HG03378 (cell line): ENCODE measurements around the gene CC2D1B.

Experiments
- ATAC-seq: cut with Tn5 transposase; IDR thresholded peaks from one replicate; pipeline ENCODE4 v1.9.1; 2021; ENCODE audit warnings: mild to moderate bottlenecking, moderate library complexity; ENCODE audit not compliant: unreplicated experiment

CC2D1B gene

DNA sequence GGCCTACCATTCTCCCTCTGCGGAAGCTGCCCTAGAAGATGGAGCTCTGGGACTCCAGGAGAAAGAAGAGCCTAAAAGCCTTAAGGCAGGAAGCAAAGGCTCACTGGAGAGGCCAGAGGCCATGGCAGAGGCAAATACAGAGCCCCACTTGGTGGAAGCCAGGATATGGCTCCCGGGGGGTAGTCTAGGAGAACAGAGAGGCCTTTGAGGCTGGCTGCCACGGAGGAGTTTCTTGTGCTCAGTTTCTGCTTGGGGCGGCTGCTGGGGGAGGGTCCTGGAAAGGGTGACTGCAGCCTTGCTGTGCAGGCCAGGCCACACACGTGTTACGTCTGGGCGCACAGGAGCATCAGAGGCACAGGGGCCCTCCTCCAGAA is 5.4 kb downstream of the CC2D1B start:
- ATAC-seq = no peak

GRCh38 chr1:52359676-52360594 is 6.1 kb downstream of the CC2D1B start:
- no peak for ATAC-seq

DNA sequence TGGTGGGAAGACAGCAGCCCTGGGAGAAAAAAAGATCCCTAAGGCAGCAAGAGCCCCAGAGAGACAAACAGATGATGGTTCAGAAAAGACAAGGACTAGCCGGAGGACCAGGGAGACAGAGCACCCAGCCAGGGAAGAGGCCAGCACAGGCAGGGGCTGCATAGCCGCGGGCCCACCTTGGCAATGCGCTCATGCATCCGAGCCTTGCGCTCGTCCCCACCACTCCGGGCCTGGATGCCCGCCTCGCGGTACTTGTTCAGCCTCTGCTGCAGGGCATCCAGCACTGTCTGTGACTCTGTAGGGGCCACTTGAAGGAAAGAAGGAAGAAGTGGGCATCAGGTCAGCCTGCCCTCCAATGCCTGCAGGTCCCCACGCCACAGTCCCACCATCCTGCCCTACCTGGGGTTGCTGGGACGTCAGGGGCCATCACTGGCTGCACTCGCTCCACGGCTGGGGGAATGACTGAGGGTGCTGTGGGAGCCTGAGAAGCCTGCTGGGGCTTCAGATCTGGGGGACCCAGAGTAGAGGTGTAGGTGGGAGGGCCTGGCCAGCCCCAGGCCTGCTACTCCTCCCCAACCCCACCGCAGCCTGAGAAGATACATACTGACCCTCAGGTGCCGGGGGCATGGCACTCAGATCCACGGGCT is 7.0 kb downstream of the CC2D1B start:
- ATAC-seq = no peak

- ATAC-seq = no peak
Measured at GRCh38 chr1:52357397-52357796, 8.6 kb downstream of the CC2D1B start.

DNA sequence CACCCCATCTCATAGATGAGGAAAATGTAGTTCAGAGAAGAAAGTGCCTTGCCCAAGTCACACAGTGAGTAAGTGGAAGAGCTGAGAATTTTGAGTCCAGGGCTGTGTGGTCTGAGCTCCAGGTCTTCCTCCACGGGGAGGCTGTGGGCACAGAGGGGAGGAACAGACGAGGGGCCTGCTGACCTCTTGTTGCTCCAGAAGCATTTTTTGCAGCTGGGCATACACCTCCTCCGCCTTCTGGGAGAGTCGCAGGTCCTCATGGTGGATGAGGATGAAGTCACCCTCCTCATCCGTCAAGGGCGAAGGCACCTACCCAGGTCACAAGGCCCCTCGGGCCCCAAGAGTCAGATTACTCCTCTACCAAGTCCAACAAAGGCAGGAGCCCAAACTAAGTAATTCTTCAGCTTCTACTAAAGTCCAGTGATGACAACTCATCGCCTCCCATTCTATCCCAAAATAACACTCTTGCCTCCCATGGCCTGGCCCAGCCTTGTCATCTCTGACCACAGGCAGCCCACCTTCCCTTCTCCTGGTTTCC is 9.1 kb downstream of the CC2D1B start:
- no peak for ATAC-seq

GRCh38 chr1:52355847-52356505 is 10.0 kb downstream of the CC2D1B start:
- ATAC-seq = no peak

- ATAC-seq = no peak
Measured at GRCh38 chr1:52355436-52355835, 10.6 kb downstream of the CC2D1B start.

DNA sequence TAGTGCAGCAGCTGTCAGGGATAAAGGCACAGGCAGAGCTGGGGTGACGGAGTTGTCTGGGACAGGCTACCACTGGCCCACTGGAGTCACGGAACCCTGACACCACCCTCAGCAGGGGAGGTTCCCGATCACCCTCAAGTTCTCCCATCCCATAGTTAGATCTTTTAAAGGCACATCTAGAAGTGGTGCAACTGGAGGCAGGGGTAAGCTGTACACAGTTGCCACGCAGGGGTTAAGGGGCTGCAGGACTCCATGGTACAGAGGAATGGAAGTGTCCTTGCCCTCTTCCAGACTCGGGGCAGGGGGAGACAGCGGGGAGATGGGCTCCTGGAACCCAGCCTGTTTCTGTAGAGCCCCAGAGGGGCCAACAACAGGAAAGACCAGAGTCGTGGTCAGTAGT is 13.3 kb downstream of the CC2D1B start:
- ATAC-seq = no peak

GRCh38 chr1:52348704-52349300 is 17.2 kb downstream of the CC2D1B start:
- ATAC-seq = no peak

GRCh38 chr1:52346653-52347052 is 19.4 kb downstream of the CC2D1B start:
- ATAC-seq = no peak

- no peak for ATAC-seq
Measured at GRCh38 chr1:52345252-52345651, 20.8 kb downstream of the CC2D1B start.

DNA sequence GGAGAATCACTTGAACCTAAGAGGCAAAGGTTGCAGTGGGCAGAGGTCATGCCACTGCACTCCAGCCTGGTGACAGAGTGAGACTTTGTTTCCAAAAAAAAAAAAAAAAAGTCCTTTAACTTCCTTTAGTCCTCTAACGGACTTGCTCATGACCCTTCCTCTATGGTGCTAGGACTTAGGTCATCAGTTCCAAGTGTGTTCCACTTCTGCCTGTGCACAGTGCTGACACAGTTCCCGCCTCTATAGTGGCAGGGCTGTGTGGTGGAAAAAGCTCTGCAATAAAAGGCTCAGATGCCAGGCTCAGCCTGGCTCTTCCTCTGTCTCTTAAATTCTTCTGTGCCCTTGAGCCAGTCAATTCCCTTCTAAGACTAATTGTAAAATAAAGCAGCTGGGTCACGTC is 22.0 kb downstream of the CC2D1B start:
- ATAC-seq = no peak

DNA sequence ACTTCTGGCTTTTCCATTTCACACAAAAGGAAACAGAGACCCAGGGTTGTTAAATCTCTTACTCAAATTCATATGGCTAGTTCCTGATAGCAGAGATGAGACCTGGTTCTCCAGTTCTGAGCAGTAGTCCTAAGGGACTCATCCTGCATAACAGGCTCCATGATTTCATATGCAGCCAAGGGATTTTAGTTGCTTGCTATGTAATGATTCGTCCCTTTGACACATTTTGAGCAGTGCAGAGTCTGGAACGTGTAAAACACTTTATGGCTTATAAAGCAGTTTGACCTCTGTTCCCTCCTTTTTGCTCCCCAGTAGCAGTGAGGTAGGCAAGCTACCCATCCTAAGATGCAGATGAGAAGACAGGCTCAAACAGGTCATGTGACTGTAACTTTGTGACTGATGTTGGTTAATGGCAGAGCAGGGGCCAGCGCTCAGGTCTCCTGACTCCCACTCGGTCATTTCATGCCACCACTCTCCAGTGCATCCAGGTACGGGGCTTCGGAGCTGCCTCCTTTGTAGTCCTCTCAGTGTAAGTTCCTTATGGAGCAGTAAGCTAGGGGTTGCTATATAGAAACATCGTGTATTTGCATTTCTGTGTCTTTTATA is 24.2 kb downstream of the CC2D1B start:
- ATAC-seq = no peak

DNA sequence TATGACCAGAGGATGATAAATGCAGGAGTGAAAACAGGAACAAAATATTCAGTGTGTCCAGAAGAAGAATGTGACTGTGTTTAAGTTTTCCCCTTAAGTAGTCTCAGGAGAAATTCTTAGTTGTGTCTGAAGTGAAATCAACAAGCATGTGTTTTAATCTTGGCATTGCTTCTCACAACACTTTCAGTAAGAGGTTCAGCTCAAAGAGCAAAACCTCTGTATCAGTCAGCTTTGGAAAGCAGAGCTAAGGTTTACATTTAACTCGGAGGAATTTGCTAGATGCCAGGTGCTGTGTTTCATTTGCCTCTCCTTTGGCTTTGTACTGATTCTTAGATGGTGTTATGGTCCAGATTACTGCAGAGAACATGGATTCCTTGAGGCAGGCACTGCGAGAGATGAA is 28.6 kb downstream of the CC2D1B start:
- no peak for ATAC-seq

GRCh38 chr1:52334906-52335528 is 31.0 kb downstream of the CC2D1B start:
- ATAC-seq = no peak

GRCh38 chr1:52332411-52332810 is 33.6 kb downstream of the CC2D1B start:
- no peak for ATAC-seq

DNA sequence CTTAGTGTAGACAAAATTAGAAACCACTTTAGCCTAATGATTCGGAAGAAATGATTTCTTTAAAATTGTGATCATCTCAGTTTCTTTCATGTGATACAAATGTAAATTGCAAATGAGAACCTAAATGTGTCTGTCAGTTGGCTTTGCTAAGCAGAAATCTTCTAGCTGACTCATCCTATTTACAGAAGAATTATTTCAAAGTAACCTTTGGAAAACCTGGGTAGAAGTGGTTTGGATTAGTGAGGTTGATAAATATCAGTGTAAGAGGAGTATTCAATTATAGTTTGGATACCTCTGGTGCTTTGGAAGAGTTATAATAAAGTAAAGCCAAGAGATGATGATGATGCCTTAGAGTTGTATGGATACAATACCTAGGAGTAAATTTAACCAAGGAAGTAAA is 37.4 kb downstream of the CC2D1B start:
- ATAC-seq = no peak

GRCh38 chr1:52325786-52326185 is 40.2 kb downstream of the CC2D1B start:
- ATAC-seq = no peak

GRCh38 chr1:52323731-52324130 is 42.3 kb downstream of the CC2D1B start:
- ATAC-seq = no peak

DNA sequence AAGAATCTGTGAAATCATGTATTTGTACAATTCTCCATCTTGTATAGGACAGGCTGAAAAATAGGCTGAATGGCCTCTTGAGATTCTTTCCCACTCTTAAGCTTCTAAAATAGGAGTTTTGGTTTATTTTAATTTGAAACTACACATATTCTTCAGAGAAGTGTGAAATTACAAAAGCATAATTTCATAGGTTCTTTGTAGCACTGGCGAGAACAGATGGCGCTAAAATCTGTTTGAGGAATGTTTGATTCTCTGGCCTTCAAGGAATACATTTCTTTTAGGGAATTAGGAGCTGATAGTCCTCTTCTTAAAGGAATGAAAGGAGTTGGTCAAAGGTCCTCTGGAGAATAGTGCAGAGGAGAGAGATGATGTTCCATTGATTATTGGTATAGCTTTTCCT is 44.9 kb downstream of the CC2D1B start:
- no peak for ATAC-seq
